Esophagus squamous epithelium (tissue), 4 donors: ENCODE results near the gene SLCO2B1.

ENCODE experiments used
- CTCF ChIP-seq, 6 experiments: fragments of 450-650 bp in 4 of 6; fragments of 200-600 bp in 2 of 6; sonication (generic) in 2 of 6; IDR thresholded peaks; one replicate each; pipeline ENCODE4 v1.5.1; 2016 to 2019; ENCODE audit warnings: antibody characterized with exemption in 6 of 6, mild to moderate bottlenecking in 4 of 6, moderate library complexity in 4 of 6
- POLR2A ChIP-seq, 4 donors: fragments of 450-650 bp; IDR thresholded peaks; one replicate each; pipeline ENCODE4 v1.6.1; 2017; ENCODE audit warnings: antibody characterized with exemption in 4 of 4, mild to moderate bottlenecking in 4 of 4, moderate library complexity in 3 of 4

GRCh38 chr11:75159151-75159953, 8.4 kb downstream of the SLCO2B1 start:
- no peak for TF ChIP-seq CTCF (IDR thresholded peaks at IDR 0.05)
- TF ChIP-seq POLR2A (IDR thresholded peaks at IDR 0.05), result no peak
